ENCODE results near the gene NTRK1. TPM values are rescaled to one million over a fixed set of nuclear protein-coding genes. Genes with fewer than 3 reads are reported as not detected.

Gene NTRK1
- total RNA-seq, 1 donor from 2014 or later = not detected

DNA sequence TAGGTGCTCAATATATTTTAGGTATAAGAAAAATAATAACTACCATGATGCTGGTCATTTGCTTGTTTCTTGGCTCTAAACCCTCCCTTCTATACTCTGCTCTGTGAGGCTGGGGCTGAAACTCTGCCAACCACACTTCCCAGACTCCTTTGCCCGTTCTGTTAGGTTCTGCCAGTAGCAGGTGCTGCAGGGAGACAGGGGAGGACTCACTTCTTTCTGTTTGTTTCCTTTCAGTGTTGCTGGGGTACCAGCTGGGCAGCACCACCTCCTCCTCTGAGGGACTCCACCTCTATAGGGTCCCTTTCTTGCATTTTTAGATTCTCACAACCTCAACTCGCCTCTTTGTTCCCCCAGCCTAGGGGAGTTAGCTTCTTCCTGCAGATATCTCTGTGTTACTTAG is 27.1 kb upstream of the NTRK1 start:
- no peak for DNase-seq (ENCODE audit: low read depth)
- TF ChIP-seq, protein P1, sequence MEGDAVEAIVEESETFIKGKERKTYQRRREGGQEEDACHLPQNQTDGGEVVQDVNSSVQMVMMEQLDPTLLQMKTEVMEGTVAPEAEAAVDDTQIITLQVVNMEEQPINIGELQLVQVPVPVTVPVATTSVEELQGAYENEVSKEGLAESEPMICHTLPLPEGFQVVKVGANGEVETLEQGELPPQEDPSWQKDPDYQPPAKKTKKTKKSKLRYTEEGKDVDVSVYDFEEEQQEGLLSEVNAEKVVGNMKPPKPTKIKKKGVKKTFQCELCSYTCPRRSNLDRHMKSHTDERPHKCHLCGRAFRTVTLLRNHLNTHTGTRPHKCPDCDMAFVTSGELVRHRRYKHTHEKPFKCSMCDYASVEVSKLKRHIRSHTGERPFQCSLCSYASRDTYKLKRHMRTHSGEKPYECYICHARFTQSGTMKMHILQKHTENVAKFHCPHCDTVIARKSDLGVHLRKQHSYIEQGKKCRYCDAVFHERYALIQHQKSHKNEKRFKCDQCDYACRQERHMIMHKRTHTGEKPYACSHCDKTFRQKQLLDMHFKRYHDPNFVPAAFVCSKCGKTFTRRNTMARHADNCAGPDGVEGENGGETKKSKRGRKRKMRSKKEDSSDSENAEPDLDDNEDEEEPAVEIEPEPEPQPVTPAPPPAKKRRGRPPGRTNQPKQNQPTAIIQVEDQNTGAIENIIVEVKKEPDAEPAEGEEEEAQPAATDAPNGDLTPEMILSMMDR (IDR thresholded peaks at IDR 0.05; ENCODE audit: insufficient read depth, low read length, poor library complexity, severe bottlenecking) = no peak
- Histone ChIP-seq H3K27me3 (ENCODE audit: control insufficient read depth, insufficient read depth, low read length) (peaks cover 46% of the 10 kb centered on the region), H3K4me3 (ENCODE audit: low read depth, low read length) (no peak overlapping the region), H3K36me3 (ENCODE audit: control insufficient read depth, insufficient read depth, low read length) (no peaks in the 10 kb centered on the region)

DNA sequence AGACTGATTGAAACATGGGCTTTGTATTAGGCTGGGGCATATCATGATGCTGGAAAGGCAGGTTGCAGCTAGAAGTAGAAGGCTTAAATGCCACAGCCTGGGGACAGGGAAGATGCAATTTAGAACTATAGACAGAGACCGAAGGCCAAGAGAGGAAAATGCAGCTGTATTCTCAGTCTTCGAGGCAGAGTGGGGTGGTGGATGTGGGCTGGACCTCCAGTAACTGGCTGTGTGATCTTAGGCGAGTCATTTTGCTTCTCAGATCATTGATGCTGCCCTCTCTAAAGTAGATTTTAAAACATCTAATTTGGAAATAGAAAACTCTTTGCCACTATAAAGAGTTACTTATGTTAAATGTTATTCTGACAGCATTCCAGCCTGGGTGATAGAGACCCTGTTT is 26.3 kb upstream of the NTRK1 start:
- TF ChIP-seq, protein P1 (IDR thresholded peaks at IDR 0.05; ENCODE audit: insufficient read depth, low read length, poor library complexity, severe bottlenecking) = no peak
- Histone ChIP-seq H3K4me3 (ENCODE audit: low read depth, low read length) (no peak overlapping the region), H3K27me3 (ENCODE audit: control insufficient read depth, insufficient read depth, low read length) (peaks cover 46% of the 10 kb centered on the region), H3K36me3 (ENCODE audit: control insufficient read depth, insufficient read depth, low read length) (no peaks in the 10 kb centered on the region)
- DNase-seq (ENCODE audit: low read depth) = no peak

DNA sequence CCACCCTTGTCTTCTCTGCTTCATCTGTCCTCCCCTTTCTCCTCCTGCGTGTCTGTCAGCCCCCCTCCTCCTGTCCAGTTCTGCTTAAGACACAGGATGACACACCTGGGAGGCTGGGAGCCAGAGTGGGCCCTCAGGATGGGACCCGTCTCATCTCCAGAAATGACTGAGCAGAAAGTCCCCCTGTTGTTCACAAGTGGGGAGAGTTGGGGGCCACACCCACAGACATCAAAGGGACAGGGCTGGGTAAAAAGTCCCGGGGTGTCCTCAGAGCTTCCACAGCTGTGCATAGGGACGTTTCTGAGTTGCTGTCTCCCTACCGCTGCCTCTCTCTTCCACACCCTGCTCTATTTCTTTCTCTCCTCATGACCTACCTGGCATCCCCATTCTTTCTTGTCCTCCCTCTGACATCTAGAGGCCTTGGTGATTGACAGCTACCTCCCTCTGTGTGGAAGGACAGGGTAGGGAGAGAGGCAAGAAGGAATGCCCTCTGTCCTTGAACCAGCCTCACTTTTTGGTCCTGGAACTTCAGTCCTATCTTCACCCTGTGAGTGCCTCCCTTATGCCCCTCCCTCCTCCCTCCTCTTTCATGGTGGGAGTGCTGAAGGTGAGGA is 24.5 kb upstream of the NTRK1 start:
- DNase-seq (ENCODE audit: low read depth) = no peak
- H3K27me3 ChIP-seq (ENCODE audit: control insufficient read depth, insufficient read depth, low read length) = peaks cover 49% of the 10 kb centered on the region

DNA sequence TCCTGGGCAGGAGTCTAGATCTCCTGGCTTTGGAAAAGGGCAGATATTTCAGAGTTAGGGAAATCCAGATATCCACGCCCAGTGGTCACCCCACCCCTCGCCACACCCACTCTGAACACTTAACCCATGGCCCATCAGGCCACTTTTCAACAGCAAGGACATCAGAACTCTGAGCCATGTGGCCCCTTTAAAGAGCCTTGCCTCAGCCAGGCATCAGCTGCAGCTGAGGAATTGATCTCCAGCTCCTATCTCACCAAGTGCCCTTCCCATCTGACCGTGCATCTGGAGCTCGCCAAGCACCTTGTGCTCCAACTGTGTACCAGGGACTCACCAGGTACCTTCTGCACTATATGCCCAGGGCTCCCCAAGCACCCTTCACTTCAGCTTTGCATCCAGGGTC is 23.8 kb upstream of the NTRK1 start:
- no peak overlapping the region for H3K4me3 ChIP-seq (ENCODE audit: low read depth, low read length)
- TF ChIP-seq, protein P1 (IDR thresholded peaks at IDR 0.05; ENCODE audit: insufficient read depth, low read length, poor library complexity, severe bottlenecking) = no peak
- no peak for DNase-seq (ENCODE audit: low read depth)
- H3K27me3 ChIP-seq (ENCODE audit: control insufficient read depth, insufficient read depth, low read length) = peaks cover 49% of the 10 kb centered on the region
- H3K36me3 ChIP-seq (ENCODE audit: control insufficient read depth, insufficient read depth, low read length) = no peaks in the 10 kb centered on the region

More for the DNA sequence above, 24.5 kb upstream of the NTRK1 start:
- Histone ChIP-seq H3K36me3 (ENCODE audit: control insufficient read depth, insufficient read depth, low read length) (no peaks in the 10 kb centered on the region), H3K4me3 (ENCODE audit: low read depth, low read length) (no peak overlapping the region)
- TF ChIP-seq, protein P1 (IDR thresholded peaks at IDR 0.05; ENCODE audit: insufficient read depth, low read length, poor library complexity, severe bottlenecking) = no peak

DNA sequence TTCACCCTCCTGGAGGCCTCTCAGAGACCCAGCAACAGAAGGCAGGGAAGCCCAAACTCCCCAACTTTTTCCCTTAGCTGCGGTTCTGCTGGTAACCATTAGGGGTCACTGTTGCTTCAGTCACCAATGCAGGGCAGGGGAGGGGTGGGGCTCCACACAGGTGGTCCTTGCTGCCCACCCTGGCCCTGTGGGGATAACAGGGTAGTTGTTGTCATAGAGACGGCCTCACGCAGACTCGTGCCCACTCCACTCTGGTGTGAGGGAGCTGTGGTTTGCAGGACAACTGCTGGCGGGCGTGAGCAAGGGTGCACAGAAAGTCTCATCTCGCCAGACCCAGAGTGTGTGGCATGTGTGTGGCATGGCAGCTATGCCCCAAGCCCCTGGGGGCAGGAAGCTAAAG is 21.7 kb upstream of the NTRK1 start:
- Histone ChIP-seq H3K27me3 (ENCODE audit: control insufficient read depth, insufficient read depth, low read length) (peaks cover 55% of the 10 kb centered on the region), H3K4me3 (ENCODE audit: low read depth, low read length) (no peak overlapping the region), H3K36me3 (ENCODE audit: control insufficient read depth, insufficient read depth, low read length) (no peaks in the 10 kb centered on the region)
- no peak for DNase-seq (ENCODE audit: low read depth)
- TF ChIP-seq, protein P1 (IDR thresholded peaks at IDR 0.05; ENCODE audit: insufficient read depth, low read length, poor library complexity, severe bottlenecking) = peak; percentile 93

Data from kidney epithelial cell (primary cell).